CD4-positive, CD25-positive, alpha-beta regulatory T cell (primary cell): Measurements from ENCODE around the gene CALR3. TPM values are rescaled to one million over a fixed set of nuclear protein-coding genes. Genes with fewer than 3 reads are reported as not detected.
"Not testable (repeated sequence)": the region's sequence is repeated elsewhere in the genome, so short reads cannot be mapped to it uniquely, and the experiment has no call there.

Experiments used
- ATAC-seq, 2 donors: fragments of 150-1000 bp; cut with Tn5 transposase; one replicate each; pipeline ENCODE4 v1.10.0; 2021; ENCODE audit warnings: low read depth in 2 of 2, moderate number of reproducible peaks in 2 of 2, moderate library complexity in 1 of 2
- DNase-seq, 3 donors: peaks; one replicate each; pipeline versions ENCODE4 v3.0.0 to v3.0.0-alpha.2; 2012 to 2022; ENCODE audit warnings: mixed read lengths in 1 of 3
- H3K27ac ChIP-seq: one replicate; pipeline ENCODE4 v1.7.0; 2013; ENCODE audit warnings: mild to moderate bottlenecking, low read length; ENCODE audit not compliant: insufficient read depth, poor library complexity, severe bottlenecking
- H3K27me3 ChIP-seq: one replicate; pipeline ENCODE4 v1.7.0; 2013; ENCODE audit warnings: low read length; ENCODE audit not compliant: control insufficient read depth, insufficient read depth
- H3K36me3 ChIP-seq: one replicate; pipeline ENCODE4 v1.7.0; 2013; ENCODE audit warnings: mild to moderate bottlenecking, low read length, moderate library complexity; ENCODE audit not compliant: control insufficient read depth, insufficient read depth
- H3K4me1 ChIP-seq: 2 replicates; pipeline ENCODE4 v1.7.0; 2013; ENCODE audit warnings: mild to moderate bottlenecking, low read length; ENCODE audit not compliant: insufficient read depth, control insufficient read depth, poor library complexity, severe bottlenecking
- H3K4me3 ChIP-seq: one replicate; pipeline ENCODE4 v1.7.0; 2013; ENCODE audit warnings: low read depth, mild to moderate bottlenecking, low read length, moderate library complexity
- H3K9me3 ChIP-seq, 2 experiments: 1 replicate in 1 of 2; 2 replicates in 1 of 2; pipeline ENCODE4 v1.7.0; 2013; ENCODE audit warnings: low read length in 2 of 2, mild to moderate bottlenecking in 1 of 2, moderate library complexity in 1 of 2; ENCODE audit not compliant: control insufficient read depth in 2 of 2
- H3K27ac Mint-ChIP-seq, 3 donors: one replicate each; pipeline ENCODE4 v1.8.0; 2020 to 2022; ENCODE audit warnings: mild to moderate bottlenecking in 3 of 3, mixed read lengths in 3 of 3, moderate library complexity in 2 of 3
- H3K27me3 Mint-ChIP-seq: one replicate; pipeline ENCODE4 v1.8.0; 2022; ENCODE audit warnings: mild to moderate bottlenecking, mixed read lengths
- H3K36me3 Mint-ChIP-seq: one replicate; pipeline ENCODE4 v1.8.0; 2020; ENCODE audit warnings: mixed read lengths
- H3K4me1 Mint-ChIP-seq, 4 donors: one replicate each; pipeline ENCODE4 v1.8.0; 2020 to 2022; ENCODE audit warnings: mixed read lengths in 4 of 4, mild to moderate bottlenecking in 1 of 4
- H3K4me3 Mint-ChIP-seq, 4 donors: one replicate each; pipeline ENCODE4 v1.8.0; 2020 to 2022; ENCODE audit warnings: mild to moderate bottlenecking in 4 of 4, mixed read lengths in 4 of 4, moderate library complexity in 3 of 4
- H3K9me3 Mint-ChIP-seq, 7 donors: one replicate each; pipeline ENCODE4 v1.8.0; 2020 to 2022; ENCODE audit warnings: mixed read lengths in 7 of 7, mild to moderate bottlenecking in 3 of 7, moderate library complexity in 2 of 7
- polyA plus RNA-seq, 4 donors: library from polyadenylated mRNA; unstranded; fragments of 300-500 nt; fragmentation: Illumina TruSeq; gene quantifications; one replicate each; pipeline ENCODE4 v1.2.3, GENCODE V29; 2021
- total RNA-seq: library from RNA; stranded (reverse); gene quantifications from one replicate; pipeline ENCODE4 v1.2.3, GENCODE V29; 2022

The CALR3 gene
- total and polyA plus RNA-seq, 5 donors from 2014 or later, result not detected

GRCh38 chr19:16448872-16449271 lies 47.1 kb downstream of the CALR3 start:
- not testable (repeated sequence) for DNase-seq, H3K36me3 Mint-ChIP-seq, H3K36me3 ChIP-seq, ATAC-seq, H3K4me3 ChIP-seq, H3K27me3 Mint-ChIP-seq, H3K27me3 ChIP-seq, H3K9me3 Mint-ChIP-seq, H3K9me3 ChIP-seq
- Mint-ChIP-seq H3K4me3 (peak overlapping the region; percentile 1 to 55 (median 36)), H3K27ac (peak overlapping the region in 2 of 3 donors; percentile 52 to 59), H3K4me1 (peaks cover 6 to 66% (median 36%) of the 10 kb centered on the region in 4 donors)
- peak overlapping the region; percentile 18 for H3K27ac ChIP-seq
- peaks cover 12% of the 10 kb centered on the region for H3K4me1 ChIP-seq

GRCh38 chr19:16446724-16447368 lies 49.1 kb downstream of the CALR3 start:
- no peak overlapping the region for H3K27ac ChIP-seq

GRCh38 chr19:16446108-16446723 lies 49.8 kb downstream of the CALR3 start:
- no peaks in the 10 kb centered on the region for H3K27me3 ChIP-seq
- DNase-seq, result no peak
- Mint-ChIP-seq H3K4me3 (no peak overlapping the region), H3K27me3 (no peaks in the 10 kb centered on the region), H3K36me3 (peaks cover 11% of the 10 kb centered on the region), H3K9me3 (peaks cover 0 to 3% (median 0%) of the 10 kb centered on the region in 7 donors), H3K4me1 (peaks cover 6 to 65% (median 36%) of the 10 kb centered on the region in 4 donors), H3K27ac (peak overlapping the region; percentile 59 to 90 (median 75))
- H3K27ac ChIP-seq, result no peak overlapping the region
- no peak overlapping the region for H3K4me3 ChIP-seq
- H3K4me1 ChIP-seq, result peaks cover 12% of the 10 kb centered on the region
- H3K36me3 ChIP-seq, result peaks cover 6% of the 10 kb centered on the region
- H3K9me3 ChIP-seq, result no peaks in the 10 kb centered on the region
- no peak for ATAC-seq

More at GRCh38 chr19:16446724-16447368, 49.1 kb downstream of the CALR3 start:
- H3K27me3 Mint-ChIP-seq, result no peaks in the 10 kb centered on the region
- Histone ChIP-seq H3K4me3 (no peak overlapping the region), H3K27me3 (no peaks in the 10 kb centered on the region), H3K36me3 (peaks cover 4% of the 10 kb centered on the region), H3K9me3 (no peaks in the 10 kb centered on the region), H3K4me1 (peaks cover 12% of the 10 kb centered on the region)
- peaks cover 6 to 66% (median 37%) of the 10 kb centered on the region in 4 donors for H3K4me1 Mint-ChIP-seq
- peaks cover 0 to 3% (median 0%) of the 10 kb centered on the region in 7 donors for H3K9me3 Mint-ChIP-seq
- H3K27ac Mint-ChIP-seq, result peak overlapping the region; percentile 59 to 90 (median 75)
- ATAC-seq (peak in 1 of 2 donors; percentile 41), DNase-seq (no peak)
- H3K4me3 Mint-ChIP-seq, result peak overlapping the region in 1 of 4 donors; percentile 76
- peaks cover 11% of the 10 kb centered on the region for H3K36me3 Mint-ChIP-seq

- no peak overlapping the region for H3K27ac ChIP-seq
- H3K4me3 Mint-ChIP-seq, result no peak overlapping the region
- no peak for DNase-seq
These were observed 50.5 kb downstream of the CALR3 start for GRCh38 chr19:16445238-16446107.

GRCh38 chr19:16444269-16444600 lies 51.7 kb downstream of the CALR3 start:
- peaks cover 4 to 55% (median 25%) of the 10 kb centered on the region in 4 donors for H3K4me1 Mint-ChIP-seq
- H3K27ac Mint-ChIP-seq, result peak overlapping the region; percentile 60 to 83 (median 72)
- ATAC-seq (no peak), DNase-seq (no peak)
- peaks cover 20% of the 10 kb centered on the region for H3K36me3 ChIP-seq
- H3K9me3 ChIP-seq, result no peaks in the 10 kb centered on the region
- H3K9me3 Mint-ChIP-seq, result no peaks in the 10 kb centered on the region
- H3K4me1 ChIP-seq, result peaks cover 12% of the 10 kb centered on the region
- no peak overlapping the region for H3K4me3 Mint-ChIP-seq
- H3K27ac ChIP-seq, result no peak overlapping the region
- peaks cover 4% of the 10 kb centered on the region for H3K36me3 Mint-ChIP-seq
- H3K4me3 ChIP-seq, result no peak overlapping the region
- no peaks in the 10 kb centered on the region for H3K27me3 ChIP-seq
- no peaks in the 10 kb centered on the region for H3K27me3 Mint-ChIP-seq

More at GRCh38 chr19:16445238-16446107, 50.5 kb downstream of the CALR3 start:
- Histone ChIP-seq H3K36me3 (peaks cover 13% of the 10 kb centered on the region), H3K27me3 (no peaks in the 10 kb centered on the region), H3K4me1 (peaks cover 12% of the 10 kb centered on the region), H3K9me3 (no peaks in the 10 kb centered on the region), H3K4me3 (no peak overlapping the region)
- H3K27me3 Mint-ChIP-seq, result no peaks in the 10 kb centered on the region
- H3K4me1 Mint-ChIP-seq, result peaks cover 6 to 63% (median 33%) of the 10 kb centered on the region in 4 donors
- H3K9me3 Mint-ChIP-seq, result peaks cover 0 to 3% (median 0%) of the 10 kb centered on the region in 7 donors
- peaks cover 11% of the 10 kb centered on the region for H3K36me3 Mint-ChIP-seq
- peak overlapping the region; percentile 9 to 72 (median 60) for H3K27ac Mint-ChIP-seq
- ATAC-seq, result no peak

GRCh38 chr19:16442386-16443276 lies 53.3 kb downstream of the CALR3 start:
- peak overlapping the region in 1 of 3 donors; percentile 65 for H3K27ac Mint-ChIP-seq
- peaks cover 5% of the 10 kb centered on the region for H3K4me1 ChIP-seq
- peaks cover 0 to 43% (median 18%) of the 10 kb centered on the region in 4 donors for H3K4me1 Mint-ChIP-seq

GRCh38 chr19:16441661-16442162 lies 54.3 kb downstream of the CALR3 start:
- H3K27me3 ChIP-seq, result no peaks in the 10 kb centered on the region
- no peaks in the 10 kb centered on the region for H3K9me3 Mint-ChIP-seq
- ATAC-seq (no peak), DNase-seq (no peak)
- H3K4me3 Mint-ChIP-seq, result no peak overlapping the region
- H3K4me3 ChIP-seq, result no peak overlapping the region
- peaks cover 27% of the 10 kb centered on the region for H3K36me3 ChIP-seq
- H3K27ac Mint-ChIP-seq, result no peak overlapping the region
- peaks cover under 1% of the 10 kb centered on the region for H3K4me1 ChIP-seq
- no peaks in the 10 kb centered on the region for H3K27me3 Mint-ChIP-seq
- peaks cover 16% of the 10 kb centered on the region for H3K36me3 Mint-ChIP-seq
- H3K4me1 Mint-ChIP-seq, result peaks cover 0 to 34% (median 14%) of the 10 kb centered on the region in 4 donors
- no peaks in the 10 kb centered on the region for H3K9me3 ChIP-seq
- H3K27ac ChIP-seq, result no peak overlapping the region

More at GRCh38 chr19:16442386-16443276, 53.3 kb downstream of the CALR3 start:
- ATAC-seq, result no peak
- Histone ChIP-seq H3K27me3 (no peaks in the 10 kb centered on the region), H3K4me3 (no peak overlapping the region), H3K27ac (no peak overlapping the region), H3K36me3 (peaks cover 24% of the 10 kb centered on the region), H3K9me3 (no peaks in the 10 kb centered on the region)
- peaks cover 9% of the 10 kb centered on the region for H3K36me3 Mint-ChIP-seq
- no peaks in the 10 kb centered on the region for H3K27me3 Mint-ChIP-seq
- no peaks in the 10 kb centered on the region for H3K9me3 Mint-ChIP-seq
- DNase-seq, result no peak
- peak overlapping the region in 1 of 4 donors; percentile 10 for H3K4me3 Mint-ChIP-seq
